ENCODE data around the gene ESR1. TPM values are rescaled to one million over a fixed set of nuclear protein-coding genes. Genes with fewer than 3 reads are reported as not detected.

Gene ESR1
- total and polyA plus RNA-seq, 2 donors (not counting 1 experiment from before 2014, with no cell fraction given) = 0.06 to 0.50 TPM

- H3K79me2 ChIP-seq (ENCODE audit: control insufficient read depth, insufficient read depth, low read length) = no peaks in the 10 kb centered on the region
- no peaks in the 10 kb centered on the region for H3K27me3 ChIP-seq (ENCODE audit: control insufficient read depth, insufficient read depth, low read length)
- no peak overlapping the region for H3K27ac ChIP-seq (ENCODE audit: insufficient read depth, low read length)
- no peak overlapping the region for H3K9ac ChIP-seq (ENCODE audit: insufficient read depth, low read length)
- no peak overlapping the region for H3K4me3 ChIP-seq (replicated peaks in 1 of 4; ENCODE audit: control extremely low read depth in 1 of 4, insufficient read depth in 1 of 4, low read depth in 3 of 4, low read length in 4 of 4)
- no peak for TF ChIP-seq EZH2 (IDR thresholded peaks at IDR 0.05; ENCODE audit: low read length, missing control alignments)
- TF ChIP-seq CTCF (conservative IDR thresholded peaks at IDR 0.05 in 1 of 2, IDR thresholded peaks at IDR 0.05 in 1 of 2; ENCODE audit: low read depth in 1 of 2, low read length in 2 of 2) = no peak
- H4K20me1 ChIP-seq (ENCODE audit: control insufficient read depth, extremely low read depth, insufficient read depth, low read length) = no peaks in the 10 kb centered on the region
- H3K4me1 ChIP-seq (ENCODE audit: control insufficient read depth, extremely low read depth, insufficient read depth, low read length) = no peaks in the 10 kb centered on the region
- H3K4me2 ChIP-seq (ENCODE audit: extremely low read depth, insufficient read depth, low read length) = no peak overlapping the region
- peaks cover 1% of the 10 kb centered on the region for H3K36me3 ChIP-seq (ENCODE audit: control insufficient read depth, insufficient read depth, low read length)
- no peak for DNase-seq (ENCODE audit: low read depth in 2 of 2)
- no peaks in the 10 kb centered on the region for H3K9me3 ChIP-seq (ENCODE audit: control insufficient read depth, insufficient read depth, low read depth, low read length)
- H2AFZ ChIP-seq (ENCODE audit: low read length) = no peak overlapping the region
Observed at GRCh38 chr6:152123076-152123475, 315.6 kb downstream of the ESR1 start.

- TF ChIP-seq CTCF (conservative IDR thresholded peaks at IDR 0.05 in 1 of 2, IDR thresholded peaks at IDR 0.05 in 1 of 2; ENCODE audit: low read depth in 1 of 2, low read length in 2 of 2) (peak; percentile 81 to 86), EZH2 (IDR thresholded peaks at IDR 0.05; ENCODE audit: low read length, missing control alignments) (no peak)
- no peak overlapping the region for H2AFZ ChIP-seq (ENCODE audit: low read length)
Observed at GRCh38 chr6:152124429-152125074, 317.1 kb downstream of the ESR1 start.

GRCh38 chr6:152127432-152128165 lies 320.1 kb downstream of the ESR1 start:
- no peaks in the 10 kb centered on the region for H3K4me1 ChIP-seq (ENCODE audit: control insufficient read depth, extremely low read depth, insufficient read depth, low read length)
- H4K20me1 ChIP-seq (ENCODE audit: control insufficient read depth, extremely low read depth, insufficient read depth, low read length) = no peaks in the 10 kb centered on the region
- TF ChIP-seq CTCF (conservative IDR thresholded peaks at IDR 0.05 in 1 of 2, IDR thresholded peaks at IDR 0.05 in 1 of 2; ENCODE audit: low read depth in 1 of 2, low read length in 2 of 2) (no peak), EZH2 (IDR thresholded peaks at IDR 0.05; ENCODE audit: low read length, missing control alignments) (no peak)
- H3K79me2 ChIP-seq (ENCODE audit: control insufficient read depth, insufficient read depth, low read length) = no peaks in the 10 kb centered on the region
- no peaks in the 10 kb centered on the region for H3K27me3 ChIP-seq (ENCODE audit: control insufficient read depth, insufficient read depth, low read length)
- H3K36me3 ChIP-seq (ENCODE audit: control insufficient read depth, insufficient read depth, low read length) = no peaks in the 10 kb centered on the region
- H3K9ac ChIP-seq (ENCODE audit: insufficient read depth, low read length) = no peak overlapping the region
- H3K9me3 ChIP-seq (ENCODE audit: control insufficient read depth, insufficient read depth, low read depth, low read length) = no peaks in the 10 kb centered on the region
- H3K4me2 ChIP-seq (ENCODE audit: extremely low read depth, insufficient read depth, low read length) = no peak overlapping the region
- no peak overlapping the region for H3K4me3 ChIP-seq (replicated peaks in 1 of 4; ENCODE audit: control extremely low read depth in 1 of 4, insufficient read depth in 1 of 4, low read depth in 3 of 4, low read length in 4 of 4)
- DNase-seq (ENCODE audit: low read depth in 2 of 2) = peak in 1 of 2 donors; percentile 10
- H2AFZ ChIP-seq (ENCODE audit: low read length) = no peak overlapping the region
- no peak overlapping the region for H3K27ac ChIP-seq (ENCODE audit: insufficient read depth, low read length)

More at GRCh38 chr6:152124429-152125074, 317.1 kb downstream of the ESR1 start:
- DNase-seq (ENCODE audit: low read depth in 2 of 2) = peak; percentile 58 to 84
- H3K79me2 ChIP-seq (ENCODE audit: control insufficient read depth, insufficient read depth, low read length) = no peaks in the 10 kb centered on the region
- no peak overlapping the region for H3K9ac ChIP-seq (ENCODE audit: insufficient read depth, low read length)
- peaks cover 1% of the 10 kb centered on the region for H3K36me3 ChIP-seq (ENCODE audit: control insufficient read depth, insufficient read depth, low read length)
- H3K4me1 ChIP-seq (ENCODE audit: control insufficient read depth, extremely low read depth, insufficient read depth, low read length) = no peaks in the 10 kb centered on the region
- no peak overlapping the region for H3K27ac ChIP-seq (ENCODE audit: insufficient read depth, low read length)
- no peaks in the 10 kb centered on the region for H3K9me3 ChIP-seq (ENCODE audit: control insufficient read depth, insufficient read depth, low read depth, low read length)
- no peaks in the 10 kb centered on the region for H3K27me3 ChIP-seq (ENCODE audit: control insufficient read depth, insufficient read depth, low read length)
- no peak overlapping the region for H3K4me3 ChIP-seq (replicated peaks in 1 of 4; ENCODE audit: control extremely low read depth in 1 of 4, insufficient read depth in 1 of 4, low read depth in 3 of 4, low read length in 4 of 4)
- H4K20me1 ChIP-seq (ENCODE audit: control insufficient read depth, extremely low read depth, insufficient read depth, low read length) = no peaks in the 10 kb centered on the region
- no peak overlapping the region for H3K4me2 ChIP-seq (ENCODE audit: extremely low read depth, insufficient read depth, low read length)

Measured in fibroblast of lung (primary cell).